Measurements from ENCODE around the gene TRIM71. TPM values are rescaled to one million over a fixed set of nuclear protein-coding genes. Genes with fewer than 3 reads are reported as not detected.

TRIM71 gene
- total RNA-seq, 1 experiment from 2014 or later, result 376 TPM

- no peak overlapping the region for H2BK12ac ChIP-seq (ENCODE audit: insufficient read length, low read depth, low read length)
- no peak overlapping the region for H2AK5ac ChIP-seq (ENCODE audit: insufficient read length, low read length)
- H3K4me1 Mint-ChIP-seq, result peaks cover 78 to 91% of the 10 kb centered on the region in 2 experiments
- H4K91ac ChIP-seq (ENCODE audit: insufficient read length, low read depth, low read length), result no peak overlapping the region
- H3K4ac ChIP-seq (ENCODE audit: low read depth, low read length), result no peak overlapping the region
- H3K27me3 ChIP-seq (ENCODE audit: insufficient read depth, low read length), result no peaks in the 10 kb centered on the region
- H3K56ac ChIP-seq (ENCODE audit: insufficient read length, low read depth, low read length), result no peak overlapping the region
- H3K79me1 ChIP-seq (ENCODE audit: insufficient read depth, low read depth, low read length, poor library complexity, severe bottlenecking), result no peaks in the 10 kb centered on the region
- H3K9me3 Mint-ChIP-seq, result no peaks in the 10 kb centered on the region
- H3K14ac ChIP-seq (ENCODE audit: insufficient read depth, low read length), result no peak overlapping the region
- H3K36me3 Mint-ChIP-seq (ENCODE audit: insufficient read depth in 1 of 3, low read depth in 3 of 3), result peaks cover 16 to 66% (median 58%) of the 10 kb centered on the region in 3 experiments; a peak in 6 of 7 replicates
- no peaks in the 10 kb centered on the region for H3K23me2 ChIP-seq (ENCODE audit: insufficient read length, low read depth, low read length, poor library complexity, severe bottlenecking)
- peak overlapping the region in 1 of 2 experiments; percentile 45; a peak in 2 of 5 replicates for H3K4me3 Mint-ChIP-seq
- no peak overlapping the region for H2BK120ac ChIP-seq (ENCODE audit: low read depth, low read length, poor library complexity, severe bottlenecking)
- DNase-seq, result no peak
- no peak overlapping the region for H3K18ac ChIP-seq (ENCODE audit: insufficient read length, low read depth, low read length)
- peak overlapping the region; percentile 7 to 85 (median 12); a peak in 5 of 7 replicates for H3K27ac Mint-ChIP-seq
- H2BK15ac ChIP-seq (ENCODE audit: low read depth, low read length), result no peak overlapping the region
- no peak overlapping the region for H3K9ac ChIP-seq (ENCODE audit: extremely low read depth, insufficient read length, low read length)
- H3K4me1 ChIP-seq (ENCODE audit: insufficient read depth, low read length), result peaks cover 40% of the 10 kb centered on the region
- H3T11ph ChIP-seq (ENCODE audit: low read length), result no peak overlapping the region
- no peaks in the 10 kb centered on the region for H3K9me3 ChIP-seq (ENCODE audit: control insufficient read depth, low read depth, low read length)
- no peak overlapping the region for H2BK5ac ChIP-seq (ENCODE audit: insufficient read length, low read length)
- no peak overlapping the region for H3K4me2 ChIP-seq (ENCODE audit: insufficient read depth, insufficient read length, low read length)
- no peaks in the 10 kb centered on the region; the same call in 1 of the 2 replicates for H3K27me3 Mint-ChIP-seq (ENCODE audit: low read depth)
- WGBS (ENCODE audit: extremely low coverage, insufficient read length, low lambda C conversion rate), result no CpG with 5 or more reads among the region's 6 CpGs
- H3K23ac ChIP-seq (ENCODE audit: insufficient read length, low read depth, low read length), result no peak overlapping the region
- no peak overlapping the region for H2AFZ ChIP-seq (ENCODE audit: low read length)
- peaks cover 87% of the 10 kb centered on the region for H3K79me2 ChIP-seq (ENCODE audit: insufficient read depth, low read length)
- H4K20me1 ChIP-seq (ENCODE audit: control insufficient read depth, insufficient read depth, insufficient read length), result peaks cover 2% of the 10 kb centered on the region
- no peak overlapping the region for H2BK20ac ChIP-seq (ENCODE audit: low read depth, low read length, poor library complexity, severe bottlenecking)
- TF ChIP-seq CTCF (conservative IDR thresholded peaks at IDR 0.05), result no peak
- H4K5ac ChIP-seq (ENCODE audit: insufficient read length, low read depth, low read length), result no peak overlapping the region
- H4K8ac ChIP-seq (replicated peaks; ENCODE audit: insufficient read length, low read depth, low read length), result no peak overlapping the region
- no peak overlapping the region for H3K27ac ChIP-seq (ENCODE audit: insufficient read length, low read depth, low read length)
These were observed 39.2 kb downstream of the TRIM71 start for GRCh38 chr3:32856901-32857507.
